HepG2 (cell line): ENCODE measurements around the gene TSPAN18. TPM values are rescaled to one million over a fixed set of nuclear protein-coding genes. Genes with fewer than 3 reads are reported as not detected.

Experiments used
- ATAC-seq: fragments of 200-7000 bp; cut with Tn5 transposase; 3 replicates; pipeline ENCODE4 v1.9.1; 2020; ENCODE audit warnings: mild to moderate bottlenecking, moderate library complexity
- BruUV-seq: library from RNA; stranded (reverse); fragments of 400-500 nt; replicated peaks from 2 replicates; lab custom pipeline; 2021; lab: Mats Ljungman, UMichigan
- CTCF ChIA-PET: fragments of 300-600 bp; formaldehyde crosslinking; extraction: SDS; loops from one replicate; lab custom pipeline; 2021; ENCODE audit warnings: low total read pairs, inconsistent platforms, low intra/inter-chr PET ratio; lab: Yijun Ruan, JAX
- POLR2A ChIA-PET: fragments of 350-600 bp; sonication (Branson Sonifier 250); formaldehyde crosslinking; loops from one replicate; lab custom pipeline; 2020; ENCODE audit warnings: antibody characterized with exemption, inconsistent platforms; lab: Yijun Ruan, JAX
- DNase-seq: peaks from one replicate; pipeline ENCODE4 v3.0.0-alpha.2; 2015; ENCODE audit warnings: low spot score
- FAIRE-seq: peaks from 3 replicates; lab custom pipeline; 2011; peaks lifted over from hg19 to GRCh38; lab: Jason Lieb, UNC
- H2AFZ ChIP-seq: one replicate; pipeline ENCODE4 v1.6.1; 2011; ENCODE audit warnings: low read length, inconsistent platforms
- H3K27ac ChIP-seq: fragments of 300-600 bp; 3 replicates; pipeline ENCODE4 v1.8.0; 2011; ENCODE audit warnings: mixed run types, mild to moderate bottlenecking, mixed read lengths, low read length, inconsistent platforms; ENCODE audit not compliant: insufficient read depth; ENCODE audit errors: extremely low read length
- H3K27me3 ChIP-seq, 2 experiments: fragments of 200-600 bp in 1 of 2; 2 replicates in 1 of 2; 3 replicates in 1 of 2; pipeline versions ENCODE4 v1.6.0 to v1.8.0; 2011; ENCODE audit warnings: low read length in 2 of 2, mild to moderate bottlenecking in 2 of 2, moderate library complexity in 2 of 2, inconsistent platforms in 1 of 2; ENCODE audit not compliant: insufficient read depth in 2 of 2, control insufficient read depth in 1 of 2
- H3K36me3 ChIP-seq, 2 experiments: fragments of 200-600 bp in 1 of 2; replicated peaks in 1 of 2; 2 replicates in 1 of 2; 3 replicates in 1 of 2; pipeline versions ENCODE4 v1.5.1 to v1.8.0; 2011; ENCODE audit warnings: low read length in 2 of 2, inconsistent platforms in 1 of 2; ENCODE audit not compliant: insufficient read depth in 2 of 2, control insufficient read depth in 1 of 2
- H3K4me1 ChIP-seq: 2 replicates; pipeline ENCODE4 v1.5.1; 2012; ENCODE audit warnings: low read length, inconsistent platforms; ENCODE audit not compliant: insufficient read depth
- H3K4me2 ChIP-seq: 2 replicates; pipeline ENCODE4 v1.6.0; 2011; ENCODE audit warnings: low read depth, low read length, inconsistent platforms
- H3K4me3 ChIP-seq, 3 experiments: fragments of 200-600 bp in 1 of 3; sonication (generic), shearing (Covaris generic) in 1 of 3; replicated peaks in 1 of 3; 2 replicates each; pipeline ENCODE4 v1.5.1; 2011 to 2016; ENCODE audit warnings: low read length in 3 of 3, inconsistent platforms in 2 of 3, low read depth in 2 of 3, mild to moderate bottlenecking in 2 of 3, control low read depth in 1 of 3, mixed read lengths in 1 of 3; ENCODE audit not compliant: insufficient read depth in 1 of 3
- H3K79me2 ChIP-seq: one replicate; pipeline ENCODE4 v1.6.1; 2011; ENCODE audit warnings: low read length, inconsistent platforms; ENCODE audit not compliant: insufficient read depth
- H3K9ac ChIP-seq: 2 replicates; pipeline ENCODE4 v1.6.0; 2011; ENCODE audit warnings: mild to moderate bottlenecking, low read depth, low read length, inconsistent platforms; ENCODE audit not compliant: insufficient read depth
- H3K9me3 ChIP-seq: 2 replicates; pipeline ENCODE4 v1.5.1; 2012; ENCODE audit warnings: mild to moderate bottlenecking, low read length
- H4K20me1 ChIP-seq: 2 replicates; pipeline ENCODE4 v1.6.0; 2011; ENCODE audit warnings: inconsistent platforms, mild to moderate bottlenecking, low read length, moderate library complexity; ENCODE audit not compliant: insufficient read depth
- ARID2 ChIP-seq: sonication (generic); formaldehyde crosslinking; IDR thresholded peaks from 2 replicates; pipeline ENCODE4 v1.8.1; 2022; ENCODE audit warnings: mild to moderate bottlenecking, missing genetic modification reagents, borderline replicate concordance
- BHLHE40 ChIP-seq: IDR thresholded peaks from 2 replicates; pipeline ENCODE4 v1.6.1; 2011; ENCODE audit warnings: low read length, improper control_type of control experiment
- CEBPB ChIP-seq: IDR thresholded peaks from 2 replicates; pipeline ENCODE4 v1.6.1; 2011; ENCODE audit warnings: low read depth, low read length, improper control_type of control experiment, borderline replicate concordance
- HMGA1 ChIP-seq: sonication (generic); formaldehyde crosslinking; conservative IDR thresholded peaks from 2 replicates; pipeline ENCODE4 v1.4.0; 2020; ENCODE audit warnings: missing genetic modification reagents
- MEIS1 ChIP-seq: sonication (generic); formaldehyde crosslinking; IDR thresholded peaks from 2 replicates; pipeline ENCODE4 v1.9.0; 2021; ENCODE audit warnings: mild to moderate bottlenecking, missing genetic modification reagents, moderate library complexity, borderline replicate concordance
- RELA ChIP-seq: sonication (generic); formaldehyde crosslinking; IDR thresholded peaks from 2 replicates; pipeline ENCODE4 v1.4.0; 2020; ENCODE audit warnings: missing genetic modification reagents
- RNF219 ChIP-seq: sonication (generic); formaldehyde crosslinking; IDR thresholded peaks from 2 replicates; pipeline ENCODE4 v1.5.0; 2020; ENCODE audit warnings: mild to moderate bottlenecking, missing genetic modification reagents
- THAP11 ChIP-seq: IDR thresholded peaks from 2 replicates; pipeline ENCODE4 v1.6.1; 2016; ENCODE audit warnings: missing biosample characterization, missing genetic modification reagents
- ZBTB25 ChIP-seq: IDR thresholded peaks from 2 replicates; pipeline ENCODE4 v1.6.1; 2018; ENCODE audit warnings: missing genetic modification reagents
- ZBTB37 ChIP-seq: sonication (generic); formaldehyde crosslinking; IDR thresholded peaks from 2 replicates; pipeline ENCODE4 v1.4.0; 2020; ENCODE audit warnings: mild to moderate bottlenecking, missing genetic modification reagents
- ZNF18 ChIP-seq: sonication (generic); formaldehyde crosslinking; IDR thresholded peaks from 2 replicates; pipeline ENCODE4 v1.8.0; 2022; ENCODE audit warnings: mild to moderate bottlenecking, missing genetic modification reagents; ENCODE audit not compliant: insufficient replicate concordance
- ZNF333 ChIP-seq: sonication (generic); formaldehyde crosslinking; IDR thresholded peaks from 2 replicates; pipeline ENCODE4 v1.4.0; 2020; ENCODE audit warnings: mild to moderate bottlenecking, missing genetic modification reagents, borderline replicate concordance
- ZNF674 ChIP-seq: sonication (generic); formaldehyde crosslinking; IDR thresholded peaks from 2 replicates; pipeline ENCODE4 v1.5.0; 2020; ENCODE audit warnings: low read depth, mild to moderate bottlenecking, missing genetic modification reagents
- WGBS: methylation state at CpG from one replicate; pipeline ENCODE4 v1.1.6; 2017; ENCODE audit warnings: low lambda C conversion rate; 5-methylcytosine and 5-hydroxymethylcytosine counted together
- in situ Hi-C: cut with HindIII; loops from 2 replicates; pipeline ENCODE4 v1.10.0; 2017; ENCODE audit warnings: low pct_unique_long_range_greater_than_20kb; ENCODE audit not compliant: extremely low pct_ligation_motif_present
- intact Hi-C: fragments of 100-400 bp; cut with micrococcal nuclease; formaldehyde crosslinking; loops from one replicate; pipeline ENCODE4 v1.10.0; 2022; ENCODE audit not compliant: unreplicated experiment
- polyA plus RNA-seq, 8 experiments: library from polyadenylated mRNA; depleted of rRNA in 3 of 8; stranded (reverse) in 7 of 8; unstranded in 1 of 8; fragments of >200 nt; fragmentation: Illumina TruSeq in 4 of 8; extraction: Trizol in 4 of 8; gene quantifications; 2 replicates each; pipeline versions ENCODE4 v1.2.1 to v1.2.3, GENCODE V29; 2011 to 2016; ENCODE audit warnings: low read depth in 4 of 8, missing spikeins in 1 of 8, mixed read lengths in 1 of 8; ENCODE audit not compliant: insufficient read depth in 1 of 8
- total RNA-seq, 5 experiments: library from RNA; depleted of rRNA; stranded (reverse); fragments of >200 nt; fragmentation: Illumina TruSeq; extraction: Trizol; gene quantifications; 2 replicates each; pipeline ENCODE4 v1.2.3, GENCODE V29; 2016; ENCODE audit warnings: low read depth in 1 of 5

Gene TSPAN18
- total and polyA plus RNA-seq, 2 of the 13 experiments (the other 11 are each of a cell fraction or from before 2014, with no cell fraction given): not detected

- in situ Hi-C loops: no loop called here
- Histone ChIP-seq H3K79me2 (no peaks in the 10 kb centered on the region), H3K4me1 (no peaks in the 10 kb centered on the region)
- TF ChIP-seq ZNF18 (CRISPR knock-in tag) (no peak), RNF219 (CRISPR knock-in tag) (no peak), CEBPB (peak; percentile 42; the same call in 1 of the 2 replicates)
- TF ChIP-seq, all 625 proteins: peak for 1
- no peak overlapping the region for H3K4me2 ChIP-seq
- intact Hi-C loops: no loop called here
- H3K27me3 ChIP-seq: no peaks in the 10 kb centered on the region
- H3K9ac ChIP-seq: no peak overlapping the region
- FAIRE-seq (no peak), ATAC-seq (no peak), DNase-seq (no peak)
- no peaks in the 10 kb centered on the region for H3K36me3 ChIP-seq
- H2AFZ ChIP-seq: no peak overlapping the region
- H4K20me1 ChIP-seq: no peaks in the 10 kb centered on the region
- no TSS peak for BruUV-seq
- H3K4me3 ChIP-seq: no peak overlapping the region
- POLR2A ChIA-PET: no interaction called here
- no peaks in the 10 kb centered on the region for H3K9me3 ChIP-seq
- CTCF ChIA-PET: no interaction called here
- no peak overlapping the region for H3K27ac ChIP-seq
- WGBS: 70% methylated on average over 4 of the region's 4 CpGs
These were observed 55.7 kb downstream of the TSPAN18 start for GRCh38 chr11:44782478-44782877.

GRCh38 chr11:44784436-44784760 lies 57.6 kb downstream of the TSPAN18 start:
- CTCF ChIA-PET: no interaction called here
- intact Hi-C loops (no loop called here), in situ Hi-C loops (no loop called here)
- Histone ChIP-seq H3K9me3 (no peaks in the 10 kb centered on the region), H3K36me3 (no peaks in the 10 kb centered on the region), H3K27me3 (no peaks in the 10 kb centered on the region), H4K20me1 (no peaks in the 10 kb centered on the region), H3K4me1 (no peaks in the 10 kb centered on the region), H3K9ac (no peak overlapping the region), H3K4me3 (no peak overlapping the region), H3K4me2 (no peak overlapping the region), H3K79me2 (no peaks in the 10 kb centered on the region), H2AFZ (no peak overlapping the region), H3K27ac (no peak overlapping the region)
- BruUV-seq: no TSS peak
- ATAC-seq (no peak), FAIRE-seq (no peak), DNase-seq (no peak)
- 2% methylated on average over 7 of the region's 8 CpGs for WGBS
- POLR2A ChIA-PET: no interaction called here
- no peak for TF ChIP-seq ZNF674 (CRISPR knock-in tag)
- TF ChIP-seq ZNF333 (CRISPR knock-in tag): no peak
- TF ChIP-seq BHLHE40: no peak
- TF ChIP-seq ZBTB25: no peak
- TF ChIP-seq MEIS1: no peak
- no peak for TF ChIP-seq THAP11
- no peak for TF ChIP-seq RELA
- TF ChIP-seq ARID2 (CRISPR knock-in tag): no peak
- no peak for TF ChIP-seq HMGA1
- no peak for TF ChIP-seq ZBTB37
